ENCODE results near the gene ITFG2. TPM values are rescaled to one million over a fixed set of nuclear protein-coding genes. Genes with fewer than 3 reads are reported as not detected.

The ITFG2 gene
- total and polyA plus RNA-seq, 12 donors, result 10.4 to 30.3 (median 13.3) TPM

DNA sequence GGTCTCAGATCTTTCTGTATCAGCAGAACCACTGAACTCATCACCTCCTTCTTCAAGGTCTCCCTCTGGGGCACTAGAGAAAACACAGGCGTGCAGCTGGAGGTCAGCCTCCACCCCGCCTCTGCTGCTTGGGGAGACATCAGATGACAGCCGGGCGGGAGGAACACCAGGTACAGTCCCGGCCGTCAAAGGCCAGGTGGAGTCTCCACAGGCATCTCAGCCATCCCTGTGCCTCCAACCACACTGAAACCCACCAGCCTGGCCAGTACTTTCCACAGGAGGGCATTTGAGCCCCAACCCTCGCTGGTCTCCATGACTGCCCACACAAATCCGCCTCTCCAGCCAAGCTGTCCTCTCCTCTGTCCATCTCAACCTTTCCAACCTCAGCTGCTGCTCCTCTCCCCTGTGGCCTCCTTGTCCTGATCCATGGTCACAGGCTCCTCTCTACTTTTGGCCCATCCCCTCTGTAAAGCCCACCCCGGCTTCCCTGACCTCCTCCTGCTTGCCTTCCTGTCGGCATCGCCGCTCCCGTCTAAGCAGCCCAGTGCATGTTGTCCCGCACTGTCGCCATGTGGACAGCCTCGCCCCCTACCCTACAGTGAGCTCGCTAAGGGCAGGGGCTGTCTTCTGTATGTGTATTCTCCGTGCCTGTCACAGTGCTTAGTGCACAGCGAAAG is 39.1 kb upstream of the ITFG2 start:
- ATAC-seq, result no peak
- no peak overlapping the region for H3K27ac ChIP-seq
- TF ChIP-seq, protein P1, sequence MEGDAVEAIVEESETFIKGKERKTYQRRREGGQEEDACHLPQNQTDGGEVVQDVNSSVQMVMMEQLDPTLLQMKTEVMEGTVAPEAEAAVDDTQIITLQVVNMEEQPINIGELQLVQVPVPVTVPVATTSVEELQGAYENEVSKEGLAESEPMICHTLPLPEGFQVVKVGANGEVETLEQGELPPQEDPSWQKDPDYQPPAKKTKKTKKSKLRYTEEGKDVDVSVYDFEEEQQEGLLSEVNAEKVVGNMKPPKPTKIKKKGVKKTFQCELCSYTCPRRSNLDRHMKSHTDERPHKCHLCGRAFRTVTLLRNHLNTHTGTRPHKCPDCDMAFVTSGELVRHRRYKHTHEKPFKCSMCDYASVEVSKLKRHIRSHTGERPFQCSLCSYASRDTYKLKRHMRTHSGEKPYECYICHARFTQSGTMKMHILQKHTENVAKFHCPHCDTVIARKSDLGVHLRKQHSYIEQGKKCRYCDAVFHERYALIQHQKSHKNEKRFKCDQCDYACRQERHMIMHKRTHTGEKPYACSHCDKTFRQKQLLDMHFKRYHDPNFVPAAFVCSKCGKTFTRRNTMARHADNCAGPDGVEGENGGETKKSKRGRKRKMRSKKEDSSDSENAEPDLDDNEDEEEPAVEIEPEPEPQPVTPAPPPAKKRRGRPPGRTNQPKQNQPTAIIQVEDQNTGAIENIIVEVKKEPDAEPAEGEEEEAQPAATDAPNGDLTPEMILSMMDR (IDR thresholded peaks at IDR 0.05), result no peak
- intact Hi-C loops (cut with DNase I), result no loop called here
- H3K36me3 ChIP-seq, result no peaks in the 10 kb centered on the region
- H3K9me3 ChIP-seq, result no peaks in the 10 kb centered on the region
- WGBS, 2 donors, result 77 to 82% methylated on average over 19 of the region's 19 CpGs
- H3K4me3 ChIP-seq, result no peak overlapping the region
- H3K27me3 ChIP-seq, result no peaks in the 10 kb centered on the region
- H3K4me1 ChIP-seq, result no peaks in the 10 kb centered on the region
- no peak for DNase-seq

DNA sequence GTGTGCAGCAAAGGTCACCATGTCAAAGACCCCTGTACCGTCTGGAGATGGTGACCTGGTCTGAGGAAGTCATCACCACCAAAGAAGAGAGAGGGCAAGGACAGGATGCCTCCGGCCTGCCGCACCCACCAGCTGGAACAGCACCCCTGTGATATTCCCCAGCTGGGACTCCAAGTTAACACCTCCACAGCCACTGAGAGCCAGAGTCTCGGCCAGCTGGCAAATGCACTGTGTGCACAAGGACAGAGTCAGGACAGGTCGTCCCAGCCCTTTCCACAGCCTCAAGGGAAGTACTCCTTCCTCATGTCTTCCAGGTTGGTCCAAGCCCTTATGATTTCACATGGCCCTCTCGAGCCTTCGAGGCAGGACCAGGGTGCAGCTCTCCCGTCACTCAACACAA is 37.0 kb upstream of the ITFG2 start:
- TF ChIP-seq, protein P1 (IDR thresholded peaks at IDR 0.05), result no peak
- 57 to 58% methylated on average over 8 of the region's 8 CpGs for WGBS, 2 donors
- H3K27ac ChIP-seq, result no peak overlapping the region
- no peak overlapping the region for H3K4me3 ChIP-seq
- ATAC-seq, result peak in 7 of 8 donors; percentile 42 to 92 (median 77)
- H3K9me3 ChIP-seq, result no peaks in the 10 kb centered on the region
- intact Hi-C loops (cut with DNase I), result no loop called here
- no peaks in the 10 kb centered on the region for H3K4me1 ChIP-seq
- peak in 1 of 2 donors; percentile 23 for DNase-seq
- H3K36me3 ChIP-seq, result no peaks in the 10 kb centered on the region
- no peaks in the 10 kb centered on the region for H3K27me3 ChIP-seq

DNA sequence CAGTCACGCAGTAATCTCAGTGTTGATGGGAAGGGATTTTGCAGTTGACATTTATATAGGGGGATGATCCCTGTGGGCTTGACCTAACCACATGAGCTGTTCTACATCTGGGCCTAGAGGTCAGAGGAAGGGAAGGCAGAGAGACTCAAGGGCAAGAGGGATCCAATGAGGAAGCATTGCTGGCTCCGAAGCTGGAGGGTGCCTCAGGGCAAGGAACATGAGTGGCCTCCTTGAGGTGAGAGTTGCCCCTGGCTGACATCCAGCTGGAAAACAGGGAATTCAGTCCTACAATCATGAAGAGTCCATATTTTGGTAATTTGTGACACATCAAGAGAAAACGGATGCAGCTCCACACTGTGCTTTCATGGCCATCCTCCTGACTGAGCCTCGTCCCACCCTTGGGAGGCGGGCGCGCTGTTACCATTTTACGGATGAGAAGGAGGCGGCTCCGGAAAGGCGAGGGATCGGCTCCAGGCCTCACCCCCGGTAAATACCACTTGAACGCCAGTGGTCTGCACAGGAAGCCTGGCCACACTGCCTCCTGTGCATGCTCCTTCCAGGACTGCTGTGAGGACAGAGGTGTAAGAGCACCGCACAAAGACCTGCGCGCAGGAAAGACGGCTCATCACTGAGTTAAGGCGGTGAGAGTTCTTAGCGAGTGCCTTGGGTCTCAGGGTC is 36.2 kb upstream of the ITFG2 start:
- 86 to 87% methylated on average over 20 of the region's 20 CpGs for WGBS, 2 donors
- intact Hi-C loops (cut with DNase I), result no loop called here
- Histone ChIP-seq H3K27ac (no peak overlapping the region), H3K9me3 (no peaks in the 10 kb centered on the region), H3K4me1 (no peaks in the 10 kb centered on the region), H3K27me3 (no peaks in the 10 kb centered on the region), H3K4me3 (no peak overlapping the region), H3K36me3 (no peaks in the 10 kb centered on the region)
- DNase-seq, result no peak
- TF ChIP-seq, protein P1 (IDR thresholded peaks at IDR 0.05), result no peak
- ATAC-seq, result no peak

DNA sequence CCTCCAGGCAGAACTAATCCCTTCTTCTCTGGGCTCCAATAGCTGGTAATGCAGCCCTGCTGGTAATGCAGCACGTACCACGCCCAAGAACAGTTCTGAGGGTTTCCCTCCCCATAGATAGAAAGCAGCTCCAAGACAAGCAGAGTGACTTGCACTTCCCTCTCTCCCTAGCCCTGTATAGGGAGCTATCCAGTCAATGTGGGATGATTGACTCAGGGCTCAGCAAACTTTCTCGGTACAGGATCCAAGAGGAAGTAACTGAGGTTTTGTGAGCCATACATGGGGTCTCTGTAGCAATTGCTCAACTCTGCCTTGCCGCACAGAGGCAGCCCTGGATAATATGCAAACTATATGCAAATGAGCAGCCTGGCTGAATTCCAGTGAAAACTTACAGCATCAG is 33.2 kb upstream of the ITFG2 start:
- Histone ChIP-seq H3K9me3 (no peaks in the 10 kb centered on the region), H3K27ac (no peak overlapping the region), H3K4me1 (peaks cover 0 to 10% (median 8%) of the 10 kb centered on the region in 9 donors), H3K27me3 (peaks cover 0 to 17% (median 0%) of the 10 kb centered on the region in 7 donors), H3K36me3 (no peaks in the 10 kb centered on the region), H3K4me3 (no peak overlapping the region)
- intact Hi-C loops (cut with DNase I), result no loop called here
- WGBS, 2 donors, result 86 to 87% methylated on average over 4 of the region's 4 CpGs
- no peak for DNase-seq
- no peak for ATAC-seq
- TF ChIP-seq, protein P1 (IDR thresholded peaks at IDR 0.05), result no peak

All from heart right ventricle (tissue), 16 donors.